Midbrain (tissue), 1 donor: ENCODE results near the gene MATN4.
"Not testable (repeated sequence)": the region's sequence is repeated elsewhere in the genome, so short reads cannot be mapped to it uniquely, and the experiment has no call there.

ENCODE experiments used
- DNase-seq: peaks from one replicate; lab custom pipeline; 2025; lab: John Stamatoyannopoulos, UW

The MATN4 gene

GRCh38 chr20:45308117-45308778 lies at the start of gene MATN4:
Gene MATN4, minus strand, starts transcription at chr20:45308299. Its CDS starts 2,717 bp downstream, at chr20:45305582.
- peak; percentile 7 for DNase-seq

- no peak for DNase-seq
These were observed 47.3 kb upstream of the MATN4 start for GRCh38 chr20:45355209-45356084.

- DNase-seq = no peak
These were observed 46.5 kb upstream of the MATN4 start for GRCh38 chr20:45354423-45355208.

GRCh38 chr20:45353746-45354145 lies 45.6 kb upstream of the MATN4 start:
- no peak for DNase-seq

GRCh38 chr20:45352729-45353128 lies 44.6 kb upstream of the MATN4 start:
- no peak for DNase-seq

GRCh38 chr20:45350795-45351194 lies 42.7 kb upstream of the MATN4 start:
- not testable (repeated sequence) for DNase-seq

- DNase-seq = no peak
These were observed 42.1 kb upstream of the MATN4 start for GRCh38 chr20:45350217-45350616.

GRCh38 chr20:45347936-45348778 lies 40.1 kb upstream of the MATN4 start, which contains the start of gene SDC4:
Gene SDC4, minus strand, starts transcription at chr20:45348424. Its CDS starts 40 bp downstream, at chr20:45348384.
- DNase-seq = peak; percentile 36

- no peak for DNase-seq
These were observed 39.3 kb upstream of the MATN4 start for GRCh38 chr20:45347297-45347935.

- DNase-seq = peak; percentile 33
These were observed 38.8 kb upstream of the MATN4 start for GRCh38 chr20:45346851-45347250.

- DNase-seq = no peak
These were observed 38.2 kb upstream of the MATN4 start for GRCh38 chr20:45346291-45346718.

- DNase-seq = peak; percentile 43
These were observed 37.2 kb upstream of the MATN4 start for GRCh38 chr20:45345104-45345936.

- DNase-seq = peak; percentile 57
These were observed 36.2 kb upstream of the MATN4 start for GRCh38 chr20:45344168-45344860.

- DNase-seq = no peak
These were observed 35.6 kb upstream of the MATN4 start for GRCh38 chr20:45343532-45344167.

- DNase-seq = no peak
These were observed 34.9 kb upstream of the MATN4 start for GRCh38 chr20:45342855-45343531.

- peak; percentile 68 for DNase-seq
These were observed 34.1 kb upstream of the MATN4 start for GRCh38 chr20:45341939-45342854.

GRCh38 chr20:45341579-45341938 lies 33.5 kb upstream of the MATN4 start:
- DNase-seq = no peak
